HG03108 (cell line): ENCODE results near the gene PLCZ1.
"Not testable (repeated sequence)": the region's sequence is repeated elsewhere in the genome, so short reads cannot be mapped to it uniquely, and the experiment has no call there.

Experiments used
- ATAC-seq: cut with Tn5 transposase; IDR thresholded peaks from one replicate; pipeline ENCODE4 v1.9.1; 2021; ENCODE audit warnings: moderate library complexity; ENCODE audit not compliant: unreplicated experiment

The PLCZ1 gene

GRCh38 chr12:18737819-18738218, at the start of gene PLCZ1, which contains the start of gene CAPZA3:
Gene PLCZ1 (minus strand): TSS chr12:18738012. CDS start chr12:18737371, 641 bp downstream.
Gene CAPZA3 (plus strand): TSS chr12:18738119. CDS start chr12:18738269, 150 bp downstream.
- ATAC-seq, result no peak

- not testable (repeated sequence) for ATAC-seq
Measured at GRCh38 chr12:18785465-18785864, 47.7 kb upstream of the PLCZ1 start.

- no peak for ATAC-seq
Measured at GRCh38 chr12:18782827-18783226, 45.0 kb upstream of the PLCZ1 start.

- ATAC-seq, result not testable (repeated sequence)
Measured at GRCh38 chr12:18766479-18766878, 28.7 kb upstream of the PLCZ1 start.

- no peak for ATAC-seq
Measured at GRCh38 chr12:18755341-18755740, 17.5 kb upstream of the PLCZ1 start.

- ATAC-seq, result no peak
Measured at GRCh38 chr12:18754124-18754707, 16.4 kb upstream of the PLCZ1 start.

GRCh38 chr12:18753481-18754123, 15.8 kb upstream of the PLCZ1 start:
- ATAC-seq, result no peak

GRCh38 chr12:18752947-18753346, 15.1 kb upstream of the PLCZ1 start:
- no peak for ATAC-seq

- ATAC-seq, result no peak
Measured at GRCh38 chr12:18752280-18752920, 14.6 kb upstream of the PLCZ1 start.

GRCh38 chr12:18751866-18752265, 14.1 kb upstream of the PLCZ1 start:
- no peak for ATAC-seq

- no peak for ATAC-seq
Measured at GRCh38 chr12:18750085-18750484, 12.3 kb upstream of the PLCZ1 start.

- no peak for ATAC-seq
Measured at GRCh38 chr12:18749386-18749957, 11.7 kb upstream of the PLCZ1 start.

- ATAC-seq, result no peak
Measured at GRCh38 chr12:18747895-18748294, 10.1 kb upstream of the PLCZ1 start.

GRCh38 chr12:18731156-18731555, 6.7 kb downstream of the PLCZ1 start:
- ATAC-seq, result no peak

GRCh38 chr12:18723752-18724151, 14.1 kb downstream of the PLCZ1 start:
- ATAC-seq, result no peak

GRCh38 chr12:18721452-18721851, 16.4 kb downstream of the PLCZ1 start:
- ATAC-seq, result no peak

GRCh38 chr12:18720690-18721089, 17.1 kb downstream of the PLCZ1 start:
- no peak for ATAC-seq

GRCh38 chr12:18719922-18720510, 17.8 kb downstream of the PLCZ1 start:
- no peak for ATAC-seq

GRCh38 chr12:18718462-18718861, 19.4 kb downstream of the PLCZ1 start:
- no peak for ATAC-seq

GRCh38 chr12:18716236-18716635, 21.6 kb downstream of the PLCZ1 start:
- no peak for ATAC-seq

GRCh38 chr12:18706798-18707197, 31.0 kb downstream of the PLCZ1 start:
- ATAC-seq, result no peak
